ENCODE results near the gene PCED1A.
A peak's percentile ranks its signal among the peaks of the same experiment; 100 is the strongest.

PCED1A gene

GRCh38 chr20:2840138-2840966 lies at the start of gene PCED1A, which contains the start of gene VPS16:
PCED1A (minus strand) TSS chr20:2840655; CDS start chr20:2839912, 743 bp downstream.
VPS16 (plus strand) TSS chr20:2840745; CDS start chr20:2840775, 30 bp downstream.
- peak; percentile 86 for DNase-seq (ENCODE audit: low spot score)

DNA sequence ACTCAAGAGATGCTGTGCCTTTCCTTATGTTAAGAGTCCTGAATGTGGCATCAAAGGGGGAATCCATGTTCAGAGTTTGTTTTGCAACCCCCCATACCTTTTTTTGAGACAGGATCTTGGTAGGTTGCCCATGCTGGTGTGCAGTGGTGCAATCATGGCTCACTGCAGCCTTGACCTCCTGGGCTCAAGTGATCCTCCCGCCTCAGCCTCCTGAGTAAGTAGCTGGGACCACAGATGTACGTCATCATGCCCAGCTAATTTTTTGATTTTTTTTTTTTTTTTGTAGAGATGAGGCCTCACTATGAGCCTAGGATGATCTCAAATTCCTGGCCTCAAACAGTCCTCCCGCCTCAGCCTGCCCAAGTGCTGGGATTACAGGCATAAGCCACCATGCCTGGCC lies 49.3 kb upstream of the PCED1A start:
- DNase-seq (ENCODE audit: low spot score): no peak

DNA sequence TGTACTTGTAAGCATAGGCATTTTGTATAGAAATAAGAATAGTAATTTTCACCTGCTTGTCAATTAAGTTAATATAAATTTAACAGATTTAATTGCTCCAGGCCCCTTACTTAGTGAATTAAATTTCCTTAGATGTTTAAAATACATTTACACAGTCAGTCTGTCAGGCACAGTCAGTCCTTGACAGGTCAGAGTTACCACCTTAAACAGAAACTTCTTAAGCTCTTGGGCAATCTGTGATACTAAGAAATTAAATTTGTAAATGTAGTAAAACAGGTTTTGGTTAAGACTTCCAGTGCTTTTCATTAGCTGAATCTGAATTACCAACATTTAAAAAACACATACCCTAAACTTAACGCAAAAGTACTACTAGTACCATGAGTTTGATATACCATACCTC lies 48.8 kb upstream of the PCED1A start:
- DNase-seq (ENCODE audit: low spot score): no peak

DNA sequence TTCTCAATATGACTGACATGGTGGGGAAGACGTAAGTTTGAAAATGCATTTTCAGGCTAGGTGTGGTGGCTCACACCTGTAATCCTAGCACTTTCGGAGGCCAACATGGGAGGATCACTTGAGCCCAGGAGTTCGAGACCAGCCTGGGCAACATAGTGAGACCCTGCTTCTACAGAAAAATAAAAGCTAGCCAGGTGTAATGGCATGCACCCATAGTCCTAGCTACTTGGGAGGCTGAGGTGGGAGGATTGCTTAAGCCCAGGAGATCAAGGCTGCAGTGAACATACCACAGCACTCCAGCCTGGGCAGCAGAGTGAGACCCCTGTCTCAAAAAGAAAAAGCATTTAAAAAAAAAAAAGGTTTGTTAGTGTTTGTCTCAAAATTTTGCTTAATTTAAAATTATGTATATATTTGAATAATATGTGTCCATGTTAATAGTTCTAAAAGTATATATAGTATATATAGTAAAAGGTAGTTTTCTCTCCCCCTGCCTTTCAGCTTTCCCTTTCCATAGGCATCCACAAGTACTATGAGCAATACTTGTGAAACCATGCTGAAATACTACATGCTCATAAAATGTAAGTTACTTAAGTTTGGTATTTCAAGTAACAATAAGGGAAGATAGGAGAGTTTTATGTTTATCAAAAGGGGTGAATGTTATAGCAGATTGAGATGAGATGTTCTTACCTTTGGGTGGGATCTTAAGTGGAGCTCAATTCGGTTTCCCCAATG lies 47.9 kb upstream of the PCED1A start:
- no peak for DNase-seq (ENCODE audit: low spot score)

- DNase-seq (ENCODE audit: low spot score): no peak
Measured at GRCh38 chr20:2887715-2888114, 47.3 kb upstream of the PCED1A start.

DNA sequence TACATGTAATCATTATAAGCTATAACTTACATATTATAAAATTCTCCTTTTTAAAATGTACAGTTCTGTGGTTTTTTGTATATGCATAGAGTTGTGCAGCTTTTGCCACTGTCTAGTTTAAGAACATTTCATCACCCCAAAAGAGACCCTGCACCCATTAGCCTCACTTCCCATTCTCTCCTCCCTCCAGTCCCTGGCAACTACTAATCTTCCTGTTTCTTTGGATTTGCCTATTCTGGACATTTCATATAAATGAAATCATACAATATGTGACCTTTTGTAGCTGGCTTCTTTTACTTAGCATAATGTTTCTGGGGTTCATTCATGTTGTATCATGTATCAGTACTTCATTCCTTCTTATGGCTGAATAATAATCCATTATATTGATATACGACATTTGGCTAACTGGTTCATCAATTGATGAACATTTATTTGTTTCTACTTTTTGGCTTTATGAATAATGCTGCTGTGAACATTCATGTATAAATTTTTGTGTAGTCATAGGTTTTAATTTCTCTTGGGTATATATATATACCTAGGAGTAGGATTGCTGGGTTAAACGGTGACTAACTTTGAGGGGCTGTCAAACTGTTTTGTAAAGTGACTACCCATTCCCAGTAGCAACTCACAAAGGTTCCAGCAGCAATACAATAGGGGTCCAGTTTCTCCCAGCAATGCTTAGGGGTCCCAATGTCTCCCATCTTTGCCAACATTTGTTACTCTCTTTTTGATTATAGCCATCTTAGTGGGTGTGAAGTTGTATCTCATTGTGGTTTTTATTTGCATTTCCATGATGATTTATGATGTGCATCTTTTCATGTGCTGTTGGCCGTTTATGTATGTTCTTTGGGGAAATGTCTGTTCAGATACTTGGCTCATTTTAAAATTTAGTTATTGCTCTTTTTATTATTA lies 43.5 kb upstream of the PCED1A start:
- no peak for DNase-seq (ENCODE audit: low spot score)

DNA sequence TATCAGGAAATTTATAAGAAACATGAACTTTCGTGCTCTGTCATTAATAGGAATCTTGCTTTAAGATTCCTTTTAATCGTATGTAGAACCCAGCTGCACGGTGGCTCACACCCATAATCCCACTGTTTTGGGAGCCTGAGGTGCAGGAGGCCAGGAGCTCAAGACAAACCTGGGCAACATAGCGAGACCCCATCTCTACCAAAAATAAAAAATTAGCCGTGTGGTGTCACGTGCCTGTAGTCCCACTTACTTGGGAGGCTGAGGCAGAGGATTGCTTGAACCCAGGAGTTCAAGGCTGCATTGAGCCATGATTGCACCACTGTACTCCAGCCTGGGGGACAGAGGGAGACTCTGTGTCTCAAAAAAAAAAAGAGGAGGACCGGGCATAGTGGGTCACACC lies 40.2 kb upstream of the PCED1A start:
- DNase-seq (ENCODE audit: low spot score): no peak

- DNase-seq (ENCODE audit: low spot score): no peak
Measured at GRCh38 chr20:2879146-2879545, 38.7 kb upstream of the PCED1A start.

- no peak for DNase-seq (ENCODE audit: low spot score)
Measured at GRCh38 chr20:2878515-2878914, 38.1 kb upstream of the PCED1A start.

GRCh38 chr20:2875690-2876203 lies 35.3 kb upstream of the PCED1A start:
- no peak for DNase-seq (ENCODE audit: low spot score)

DNA sequence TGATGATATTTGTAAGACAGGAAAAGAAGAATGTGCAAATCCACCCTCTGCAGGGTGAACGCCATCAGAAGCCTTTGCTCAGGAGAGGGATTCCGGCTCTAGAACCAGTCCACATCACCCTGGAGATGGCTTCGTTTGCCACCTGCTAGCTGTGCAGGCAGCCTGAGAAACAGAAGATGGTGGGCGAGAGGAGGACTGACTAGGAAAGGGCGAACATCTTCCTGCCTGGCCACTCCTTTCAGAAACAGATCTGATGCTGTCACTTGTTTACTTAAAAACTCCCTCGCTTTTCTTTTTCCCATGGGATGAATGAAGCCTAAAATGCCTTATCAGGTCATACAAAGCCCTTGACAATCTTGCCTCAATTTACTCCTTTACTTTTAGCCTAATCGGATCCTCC lies 34.0 kb upstream of the PCED1A start:
- DNase-seq (ENCODE audit: low spot score): peak; percentile 24

DNA sequence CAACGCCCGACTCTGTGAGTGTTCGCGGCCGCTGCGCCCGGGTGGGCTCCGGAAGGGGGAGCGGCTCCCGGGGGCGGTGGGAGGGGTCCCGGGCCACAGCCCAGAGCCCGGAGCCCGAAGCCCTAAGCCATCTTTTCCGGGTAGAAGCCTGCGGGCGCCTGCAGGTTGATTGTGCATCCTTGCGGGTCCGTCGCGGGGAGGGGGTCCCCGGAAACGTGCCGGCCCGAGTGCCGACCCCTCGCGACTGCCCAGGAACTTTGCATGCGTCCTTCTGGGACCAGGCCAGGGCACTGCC lies 33.2 kb upstream of the PCED1A start:
- DNase-seq (ENCODE audit: low spot score): peak; percentile 26

GRCh38 chr20:2873010-2873746 lies 32.7 kb upstream of the PCED1A start, which contains the start of gene PTPRA:
PTPRA (plus strand) TSS chr20:2873481; CDS start chr20:2964278, 90,797 bp downstream.
- peak; percentile 94 for DNase-seq (ENCODE audit: low spot score)

DNA sequence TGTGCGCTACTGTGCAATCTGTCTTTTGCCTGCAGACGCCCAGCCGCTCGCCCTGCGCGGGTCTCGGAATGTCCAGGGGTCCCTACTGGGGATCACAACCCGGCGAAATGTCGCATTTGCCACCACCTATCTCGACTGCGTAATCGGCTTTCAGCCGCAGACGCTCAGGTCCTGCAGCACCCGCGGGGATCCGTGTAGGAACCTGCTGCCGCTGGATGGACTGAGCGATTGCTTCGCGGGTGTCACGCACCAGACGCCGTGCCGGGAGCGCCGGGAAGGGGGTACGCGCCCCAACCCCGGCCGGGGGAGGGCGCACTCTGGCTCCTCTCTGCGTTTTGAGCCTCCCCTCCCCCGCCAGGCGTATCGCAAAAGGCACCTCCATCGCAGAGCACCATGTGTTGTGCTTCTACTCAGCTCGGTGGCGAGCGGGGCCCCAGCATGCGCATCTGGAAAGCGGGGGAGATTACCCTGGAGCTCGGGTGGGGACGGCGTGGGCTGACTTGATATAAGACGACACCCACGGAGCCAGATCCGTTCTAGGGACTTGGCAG lies 32.1 kb upstream of the PCED1A start:
- peak; percentile 83 for DNase-seq (ENCODE audit: low spot score)

DNA sequence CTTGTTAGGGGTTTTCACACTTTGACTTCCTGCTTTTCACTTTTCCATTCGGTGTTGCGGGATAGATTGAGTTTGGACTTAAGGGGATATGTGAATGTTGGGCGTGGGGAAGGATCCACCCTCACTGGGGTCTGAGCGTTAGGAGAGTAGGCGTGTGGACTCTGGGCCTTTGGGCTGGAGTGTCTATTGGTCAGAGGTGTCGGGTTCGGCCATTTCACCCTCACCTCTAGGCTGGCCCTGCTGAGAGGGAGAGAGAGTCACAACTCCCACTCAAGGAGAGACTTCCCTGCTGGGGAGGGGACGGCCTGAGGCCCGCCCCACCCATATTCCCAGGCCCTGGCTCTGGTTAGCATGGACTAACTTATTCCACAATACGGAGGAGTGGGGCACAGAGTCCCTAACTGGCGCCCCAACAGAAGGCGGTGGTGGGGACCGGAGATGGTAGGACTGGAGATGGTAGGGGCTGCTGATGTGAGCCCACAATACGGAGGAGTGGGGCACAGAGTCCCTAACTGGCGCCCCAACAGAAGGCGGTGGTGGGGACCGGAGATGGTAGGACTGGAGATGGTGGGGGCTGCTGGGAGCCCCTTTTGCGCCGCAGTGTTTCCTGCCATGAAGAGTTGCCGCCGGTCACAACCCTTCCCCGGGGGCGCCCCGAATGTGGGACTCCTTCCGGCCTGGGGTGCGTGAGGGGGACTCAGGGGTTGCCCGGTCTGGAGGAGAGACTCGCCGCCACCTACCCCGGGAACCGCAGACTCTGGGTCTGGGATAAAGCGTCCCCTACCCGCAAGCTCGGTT lies 31.4 kb upstream of the PCED1A start:
- no peak for DNase-seq (ENCODE audit: low spot score)

DNA sequence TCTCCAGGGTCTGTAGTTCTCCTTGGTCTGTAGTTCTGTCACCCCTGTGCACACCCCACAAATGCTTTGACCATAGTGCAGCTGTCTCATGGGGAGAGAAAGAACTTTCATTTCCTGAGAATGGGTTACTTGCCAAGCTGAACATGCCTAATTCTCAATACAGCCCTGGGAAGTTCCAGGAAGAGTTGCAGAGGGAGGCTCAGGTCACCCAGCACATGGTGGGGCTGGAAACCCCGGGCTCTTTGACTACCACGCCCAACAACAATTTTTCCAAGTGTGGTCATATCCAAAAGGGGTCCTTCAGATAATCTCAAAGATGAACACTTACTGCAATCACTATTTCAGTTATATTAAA lies 30.6 kb upstream of the PCED1A start:
- no peak for DNase-seq (ENCODE audit: low spot score)

DNA sequence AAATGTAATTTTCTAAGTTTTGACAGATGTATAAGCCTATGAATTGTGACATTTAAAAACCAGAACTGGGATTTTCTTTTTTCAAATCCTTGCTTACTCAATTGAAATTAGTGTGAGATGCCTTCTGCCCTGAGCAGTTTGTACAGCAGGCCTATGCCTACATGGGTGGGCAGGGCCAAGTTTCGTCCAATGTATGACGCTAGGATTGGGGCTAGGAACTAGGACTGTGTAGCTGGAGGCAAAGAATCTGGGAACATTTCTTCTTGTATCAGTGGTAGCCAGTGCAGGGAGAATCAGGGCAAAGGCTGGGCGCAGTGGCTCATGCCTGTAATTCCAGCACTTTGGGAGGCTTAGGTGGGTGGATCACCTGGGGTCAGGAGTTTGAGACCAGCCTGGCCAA lies 28.9 kb upstream of the PCED1A start:
- no peak for DNase-seq (ENCODE audit: low spot score)

GRCh38 chr20:2867081-2867864 lies 26.8 kb upstream of the PCED1A start:
- DNase-seq (ENCODE audit: low spot score): no peak

- no peak for DNase-seq (ENCODE audit: low spot score)
Measured at GRCh38 chr20:2866236-2866635, 25.8 kb upstream of the PCED1A start.

- no peak for DNase-seq (ENCODE audit: low spot score)
Measured at GRCh38 chr20:2865630-2866029, 25.2 kb upstream of the PCED1A start.
